C4-2B (cell line): Measurements from ENCODE around the gene ZDHHC14.

Experiments
- CTCF ChIP-seq: fragments of 450-650 bp; conservative IDR thresholded peaks from 2 replicates; pipeline ENCODE4 v1.5.1; 2017; ENCODE audit warnings: mild to moderate bottlenecking
- ZFX ChIP-seq: fragments of 450-650 bp; IDR thresholded peaks from 2 replicates; pipeline ENCODE4 v1.6.1; 2017

- no peak for TF ChIP-seq ZFX
- no peak for TF ChIP-seq CTCF
These were observed 181.2 kb downstream of the ZDHHC14 start for GRCh38 chr6:157561929-157562810.
